Vagina (tissue), 2 donors: ENCODE results near the gene NAT10.

Experiments
- POLR2A ChIP-seq, 2 donors: fragments of 450-650 bp; IDR thresholded peaks; one replicate each; pipeline ENCODE4 v1.6.1; 2017; ENCODE audit warnings: antibody characterized with exemption in 2 of 2, mild to moderate bottlenecking in 2 of 2, moderate library complexity in 2 of 2
- POLR2AphosphoS5 ChIP-seq, 2 donors: sonication (generic); formaldehyde crosslinking; IDR thresholded peaks; one replicate each; pipeline ENCODE4 v1.9.0; 2017; ENCODE audit warnings: antibody characterized with exemption in 2 of 2, mild to moderate bottlenecking in 2 of 2, low read depth in 1 of 2; ENCODE audit not compliant: insufficient read depth in 1 of 2
- TF ChIP-seq, protein P1 (sequence below), 3 experiments: fragments of 450-650 bp in 2 of 3; fragments of 200-600 bp in 1 of 3; sonication (generic) in 1 of 3; IDR thresholded peaks; one replicate each; pipeline ENCODE4 v1.5.1; 2017 to 2019; ENCODE audit warnings: antibody characterized with exemption in 3 of 3, mild to moderate bottlenecking in 2 of 3, moderate library complexity in 2 of 3

DNA sequence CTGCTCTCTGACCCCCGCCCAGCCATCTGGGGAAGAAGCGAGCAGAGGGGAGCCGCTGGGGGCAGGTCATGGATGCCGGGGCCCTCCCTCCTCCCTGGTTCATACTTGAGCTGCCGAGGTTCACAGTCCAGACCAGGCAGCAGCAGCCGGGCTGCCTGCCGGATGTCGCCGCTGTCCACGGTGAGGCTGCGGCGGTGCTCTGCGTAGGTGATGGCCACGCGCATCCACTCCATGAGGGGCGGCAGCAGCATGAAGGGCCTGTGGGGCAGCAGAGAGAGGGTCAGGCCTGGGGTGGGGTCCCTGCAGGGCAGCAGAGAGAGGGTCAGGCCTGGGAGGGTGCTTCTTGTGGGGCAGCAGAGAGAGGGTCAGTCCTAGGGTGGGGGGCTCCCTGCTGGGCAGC, 67.6 kb downstream of the NAT10 start:
- no peak for TF ChIP-seq POLR2A (IDR thresholded peaks at IDR 0.05)
- TF ChIP-seq, protein P1, sequence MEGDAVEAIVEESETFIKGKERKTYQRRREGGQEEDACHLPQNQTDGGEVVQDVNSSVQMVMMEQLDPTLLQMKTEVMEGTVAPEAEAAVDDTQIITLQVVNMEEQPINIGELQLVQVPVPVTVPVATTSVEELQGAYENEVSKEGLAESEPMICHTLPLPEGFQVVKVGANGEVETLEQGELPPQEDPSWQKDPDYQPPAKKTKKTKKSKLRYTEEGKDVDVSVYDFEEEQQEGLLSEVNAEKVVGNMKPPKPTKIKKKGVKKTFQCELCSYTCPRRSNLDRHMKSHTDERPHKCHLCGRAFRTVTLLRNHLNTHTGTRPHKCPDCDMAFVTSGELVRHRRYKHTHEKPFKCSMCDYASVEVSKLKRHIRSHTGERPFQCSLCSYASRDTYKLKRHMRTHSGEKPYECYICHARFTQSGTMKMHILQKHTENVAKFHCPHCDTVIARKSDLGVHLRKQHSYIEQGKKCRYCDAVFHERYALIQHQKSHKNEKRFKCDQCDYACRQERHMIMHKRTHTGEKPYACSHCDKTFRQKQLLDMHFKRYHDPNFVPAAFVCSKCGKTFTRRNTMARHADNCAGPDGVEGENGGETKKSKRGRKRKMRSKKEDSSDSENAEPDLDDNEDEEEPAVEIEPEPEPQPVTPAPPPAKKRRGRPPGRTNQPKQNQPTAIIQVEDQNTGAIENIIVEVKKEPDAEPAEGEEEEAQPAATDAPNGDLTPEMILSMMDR (IDR thresholded peaks at IDR 0.05), result no peak
- no peak for TF ChIP-seq POLR2AphosphoS5 (IDR thresholded peaks at IDR 0.05; ENCODE audit: insufficient read depth in 1 of 2, low read depth in 1 of 2)
